ENCODE results near the gene LHX1. TPM values are rescaled to one million over a fixed set of nuclear protein-coding genes. Genes with fewer than 3 reads are reported as not detected.

LHX1 gene
- total RNA-seq, 2 experiments from 2014 or later: not detected

DNA sequence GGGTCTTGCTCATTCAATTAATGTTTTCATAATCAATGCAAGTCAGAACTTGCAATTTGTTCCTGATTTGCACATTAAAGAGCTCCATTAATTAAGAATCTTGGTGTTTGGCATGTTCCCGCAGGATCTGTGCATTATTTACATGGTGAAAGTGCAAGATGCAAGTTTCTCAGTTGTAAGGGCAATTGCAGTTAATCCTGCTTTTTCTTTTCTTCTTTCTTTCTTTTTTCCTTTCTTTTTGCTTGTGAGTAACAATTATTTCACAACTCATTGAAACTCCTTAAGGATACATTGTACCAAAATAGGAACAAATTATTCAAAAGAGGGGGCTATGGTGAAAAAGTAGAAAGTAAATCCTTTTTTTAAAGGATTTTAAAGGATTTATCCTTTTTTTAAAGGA lies 35.6 kb downstream of the LHX1 start:
- intact Hi-C loops (cut with DNase I, micrococcal nuclease): no loop called here
- Histone ChIP-seq H3K36me3 (ENCODE audit: insufficient read depth, low read length) (peaks cover 21% of the 10 kb centered on the region), H3K9me3 (ENCODE audit: control insufficient read depth in 1 of 2, insufficient read depth in 1 of 2, low read length in 2 of 2) (no peaks in the 10 kb centered on the region), H3K27ac (ENCODE audit: low read depth in 1 of 2, low read length in 2 of 2) (no peak overlapping the region), H3K4me1 (ENCODE audit: insufficient read depth, low read length) (no peaks in the 10 kb centered on the region), H3K4me3 (ENCODE audit: low read length) (no peak overlapping the region), H3K27me3 (ENCODE audit: control insufficient read depth in 1 of 2, insufficient read depth in 2 of 2, low read length in 2 of 2) (no peaks in the 10 kb centered on the region)
- Mint-ChIP-seq H3K9me3 (no peaks in the 10 kb centered on the region), H3K4me3 (no peak overlapping the region), H3K4me1 (ENCODE audit: low read depth) (peaks cover 69% of the 10 kb centered on the region), H3K36me3 (ENCODE audit: low read depth) (peaks cover 51% of the 10 kb centered on the region), H3K27me3 (no peaks in the 10 kb centered on the region), H3K27ac (no peak overlapping the region)
- no peak for ATAC-seq (ENCODE audit: poor library complexity)
- DNase-seq: no peak
- POLR2A ChIA-PET: interaction anchor here (0.5 kb wide), 1 partner anchor 16 kb away, joined by 4 read pairs; no protein-coding TSS in a partner anchor
- CTCF ChIA-PET: no interaction called here
- no peak for TF ChIP-seq CTCF (IDR thresholded peaks at IDR 0.05)

GRCh38 chr17:36975922-36976515 lies 38.7 kb downstream of the LHX1 start:
- ChIA-PET CTCF (interaction anchor here (1.9 kb wide), 1 partner anchor 30 kb away, joined by 4 read pairs; no protein-coding TSS in a partner anchor), POLR2A (no interaction called here)
- ATAC-seq (ENCODE audit: poor library complexity) (no peak), DNase-seq (no peak)
- peaks cover 66% of the 10 kb centered on the region for H3K4me1 Mint-ChIP-seq (ENCODE audit: low read depth)
- no peaks in the 10 kb centered on the region for H3K27me3 Mint-ChIP-seq
- H3K9me3 Mint-ChIP-seq: no peaks in the 10 kb centered on the region
- TF ChIP-seq CTCF (IDR thresholded peaks at IDR 0.05): no peak
- Histone ChIP-seq H3K4me3 (ENCODE audit: low read length) (no peak overlapping the region), H3K27me3 (ENCODE audit: control insufficient read depth in 1 of 2, insufficient read depth in 2 of 2, low read length in 2 of 2) (no peaks in the 10 kb centered on the region), H3K9me3 (ENCODE audit: control insufficient read depth in 1 of 2, insufficient read depth in 1 of 2, low read length in 2 of 2) (no peaks in the 10 kb centered on the region), H3K27ac (ENCODE audit: low read depth in 1 of 2, low read length in 2 of 2) (no peak overlapping the region), H3K36me3 (ENCODE audit: insufficient read depth, low read length) (peaks cover 8% of the 10 kb centered on the region), H3K4me1 (ENCODE audit: insufficient read depth, low read length) (no peaks in the 10 kb centered on the region)
- H3K4me3 Mint-ChIP-seq: no peak overlapping the region
- peaks cover 40% of the 10 kb centered on the region for H3K36me3 Mint-ChIP-seq (ENCODE audit: low read depth)
- H3K27ac Mint-ChIP-seq: peak overlapping the region; percentile 3
- intact Hi-C loops (cut with DNase I, micrococcal nuclease): no loop called here

DNA sequence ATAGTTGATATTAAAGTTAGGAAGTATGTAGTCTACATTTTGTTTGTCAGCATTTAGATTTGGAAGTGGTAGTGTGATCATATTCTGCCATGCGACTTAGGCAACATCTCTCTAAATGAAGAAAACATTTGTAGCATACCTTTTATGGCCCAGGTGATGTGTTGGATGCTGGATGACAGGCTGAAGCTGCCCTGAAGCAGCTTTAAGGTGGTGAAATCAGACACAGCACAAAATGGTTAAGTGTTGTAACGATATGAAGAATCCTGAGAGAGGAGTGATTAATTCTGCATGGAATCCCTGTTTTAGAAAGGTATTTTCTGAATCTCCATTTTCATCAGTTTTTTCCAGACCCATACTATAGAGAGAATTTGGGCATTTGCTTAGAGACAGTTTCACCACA lies 39.8 kb downstream of the LHX1 start:
- Mint-ChIP-seq H3K27me3 (no peaks in the 10 kb centered on the region), H3K4me1 (ENCODE audit: low read depth) (peaks cover 61% of the 10 kb centered on the region), H3K4me3 (no peak overlapping the region), H3K27ac (no peak overlapping the region), H3K9me3 (no peaks in the 10 kb centered on the region), H3K36me3 (ENCODE audit: low read depth) (peaks cover 40% of the 10 kb centered on the region)
- ATAC-seq (ENCODE audit: poor library complexity): no peak
- Histone ChIP-seq H3K27ac (ENCODE audit: low read depth in 1 of 2, low read length in 2 of 2) (no peak overlapping the region), H3K27me3 (ENCODE audit: control insufficient read depth in 1 of 2, insufficient read depth in 2 of 2, low read length in 2 of 2) (no peaks in the 10 kb centered on the region), H3K9me3 (ENCODE audit: control insufficient read depth in 1 of 2, insufficient read depth in 1 of 2, low read length in 2 of 2) (no peaks in the 10 kb centered on the region), H3K4me3 (ENCODE audit: low read length) (no peak overlapping the region), H3K36me3 (ENCODE audit: insufficient read depth, low read length) (peaks cover 8% of the 10 kb centered on the region), H3K4me1 (ENCODE audit: insufficient read depth, low read length) (no peaks in the 10 kb centered on the region)
- TF ChIP-seq CTCF (IDR thresholded peaks at IDR 0.05): no peak
- ChIA-PET CTCF (interaction anchor here (1.9 kb wide), 1 partner anchor 29 kb away, joined by 4 read pairs; no protein-coding TSS in a partner anchor), POLR2A (no interaction called here)
- intact Hi-C loops (cut with DNase I, micrococcal nuclease): no loop called here
- no peak for DNase-seq

Measured in CD4-positive, alpha-beta T cell (primary cell).